ENCODE results near the gene CDC25B. TPM values are rescaled to one million over a fixed set of nuclear protein-coding genes. Genes with fewer than 3 reads are reported as not detected.

The CDC25B gene
- total and polyA plus RNA-seq, 10 of the 15 experiments (the other 5 are each of a cell fraction or from before 2014, with no cell fraction given), result 4.6 to 58.8 (median 24.6) TPM

DNA sequence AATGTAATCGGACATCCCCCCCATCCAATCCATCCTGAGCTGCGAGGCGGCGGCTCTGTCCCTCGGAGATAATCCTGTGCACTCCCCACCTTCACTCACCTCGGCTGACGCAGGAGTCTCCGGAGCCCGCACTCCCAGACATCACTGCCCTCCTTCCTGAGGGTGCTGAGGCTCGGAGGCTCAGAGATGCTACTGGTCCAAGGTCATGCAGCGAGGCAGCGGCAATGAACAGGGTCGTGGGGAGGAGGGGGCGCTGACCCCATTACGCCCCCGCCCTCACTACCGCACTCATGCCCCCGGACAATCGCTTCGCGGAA is 29.0 kb upstream of the CDC25B start:
- H3K4me3 ChIP-seq, result peak overlapping the region; percentile 89
- H3K4me1 ChIP-seq (ENCODE audit: control insufficient read depth, insufficient read depth, low read length), result peaks cover 24% of the 10 kb centered on the region
- peak overlapping the region; percentile 82 for H3K9ac ChIP-seq (ENCODE audit: control insufficient read depth, insufficient read depth, low read length)
- CTCF ChIA-PET, result interaction anchor here (0.6 to 5.7 kb wide), 14 partner anchors 9 to 318 kb away, joined by 3 to 52 read pairs (median 12); partner anchors contain the start of gene CENPB
- H3K36me3 ChIP-seq (ENCODE audit: control insufficient read depth in 2 of 2, insufficient read depth in 2 of 2, low read length in 1 of 2), result no peaks in the 10 kb centered on the region; a peak in 1 of 4 replicates
- intact Hi-C loops (cut with micrococcal nuclease; ENCODE audit: unreplicated experiment) (loop anchor here (2.0 to 5.0 kb wide), 3 partner anchors 14 to 90 kb away; no protein-coding TSS in a partner anchor), in situ Hi-C loops (cut with MboI) (no loop called here)
- POLR2A ChIA-PET, result interaction anchor here (2.5 kb wide), 1 partner anchor 54 kb away, joined by 9 read pairs; the partner anchor contains the start of gene AP5S1
- peak; percentile 3; the same call in 1 of the 3 replicates for ATAC-seq
- SMC1A ChIA-PET (ENCODE audit: uncharacterized antibody, unreplicated experiment), result no interaction called here
- RAD21 ChIA-PET (ENCODE audit: unreplicated experiment), result interaction anchor here (0.8 to 2.1 kb wide), 9 partner anchors 12 to 305 kb away, joined by 3 to 10 read pairs (median 4); partner anchors contain the start of gene AP5S1
- peak; percentile 65 for FAIRE-seq
- no peak overlapping the region for H3K27ac ChIP-seq (ENCODE audit: control insufficient read depth, insufficient read depth)
- TF ChIP-seq E2F8 (IDR thresholded peaks at IDR 0.05; ENCODE audit: low read depth, partially characterized antibody), result no peak
- TF ChIP-seq ASH2L (IDR thresholded peaks at IDR 0.05; ENCODE audit: borderline replicate concordance, low read depth), result no peak
- TF ChIP-seq RBBP5 (conservative IDR thresholded peaks at IDR 0.05), result no peak
- TF ChIP-seq RB1 (IDR thresholded peaks at IDR 0.05; ENCODE audit: borderline replicate concordance), result no peak
- TF ChIP-seq EGR1 (IDR thresholded peaks at IDR 0.05; ENCODE audit: borderline replicate concordance in 1 of 2, low read depth in 2 of 2, low read length in 2 of 2), result peak in 1 of 2 experiments; percentile 67; a peak in 2 of 3 replicates
- WGBS (ENCODE audit: insufficient coverage, insufficient replicate concordance, low lambda C conversion rate, missing lambda C conversion rate), result 5% methylated on average over 19 of the region's 21 CpGs
- DNase-seq (ENCODE audit: low read depth, low spot score), result no peak
- H3K79me2 ChIP-seq (ENCODE audit: control insufficient read depth, insufficient read depth, low read length), result peaks cover 14% of the 10 kb centered on the region
- H3K27me3 ChIP-seq (replicated peaks in 1 of 2; ENCODE audit: control insufficient read depth in 2 of 2, insufficient read depth in 2 of 2, low read length in 1 of 2), result no peaks in the 10 kb centered on the region
- no peaks in the 10 kb centered on the region for H3K9me3 ChIP-seq (replicated peaks; ENCODE audit: control insufficient read depth, insufficient read depth, low read length)
- no peaks in the 10 kb centered on the region for H4K20me1 ChIP-seq (ENCODE audit: control insufficient read depth, insufficient read depth)
- H2AFZ ChIP-seq (ENCODE audit: control insufficient read depth, low read depth, low read length), result peak overlapping the region; percentile 96
- peak overlapping the region; percentile 94 for H3K4me2 ChIP-seq (ENCODE audit: control insufficient read depth, insufficient read depth)
- no TSS peak for BruUV-seq (replicated peaks)

Data from GM12878 (cell line).